Activated T-helper 1 cell treated with anti-CD3 and anti-CD28 coated beads, Interleukin-12 subunit alpha, Interleukin-12 subunit beta, Interleukin-2, Interleukin-4 antibody, amounts not matched to agents 30 ng/mL and 10 ng/mL and 1 ng/mL, durations not matched to agents 14 hours and 24 hours and 36 hours (primary cell): Measurements from ENCODE around the gene KRT86. TPM values are rescaled to one million over a fixed set of nuclear protein-coding genes. Genes with fewer than 3 reads are reported as not detected.
A peak's percentile ranks its signal among the peaks of the same experiment; 100 is the strongest.
"Not testable (repeated sequence)": the region's sequence is repeated elsewhere in the genome, so short reads cannot be mapped to it uniquely, and the experiment has no call there.

Experiments used
- DNase-seq: peaks from one replicate; pipeline ENCODE4 v3.0.0; 2021; ENCODE audit warnings: low spot score
- H3K27ac Mint-ChIP-seq: one replicate; pipeline ENCODE4 v1.8.0; 2021; ENCODE audit warnings: mild to moderate bottlenecking, mixed read lengths
- H3K27me3 Mint-ChIP-seq: one replicate; pipeline ENCODE4 v1.8.0; 2022; ENCODE audit warnings: mild to moderate bottlenecking, moderate library complexity, mixed read lengths; ENCODE audit not compliant: insufficient read depth
- H3K36me3 Mint-ChIP-seq: one replicate; pipeline ENCODE4 v1.8.0; 2021; ENCODE audit warnings: low read depth, mixed read lengths
- H3K4me1 Mint-ChIP-seq: one replicate; pipeline ENCODE4 v1.8.0; 2021; ENCODE audit warnings: low read depth, mixed read lengths
- H3K4me3 Mint-ChIP-seq: one replicate; pipeline ENCODE4 v1.8.0; 2021; ENCODE audit warnings: mild to moderate bottlenecking, moderate library complexity, mixed read lengths
- H3K9me3 Mint-ChIP-seq: one replicate; pipeline ENCODE4 v1.8.0; 2021; ENCODE audit warnings: mixed read lengths
- intact Hi-C: fragments of 100-400 bp; cut with micrococcal nuclease; formaldehyde crosslinking; loops from one replicate; pipeline ENCODE4 v1.15.1; 2024
- total RNA-seq: library from RNA; stranded (reverse); gene quantifications from 2 replicates; pipeline ENCODE4 v1.2.3, GENCODE V29; 2022

KRT86 gene
- total RNA-seq, 1 donor from 2014 or later: 0.73 TPM

GRCh38 chr12:52257922-52258321, 16.5 kb upstream of the KRT86 start:
- Mint-ChIP-seq H3K36me3 (peaks cover 40% of the 10 kb centered on the region), H3K4me1 (peaks cover 33% of the 10 kb centered on the region), H3K27me3 (peaks cover 52% of the 10 kb centered on the region)
- H3K27ac Mint-ChIP-seq, H3K4me3 Mint-ChIP-seq, intact Hi-C loops, H3K9me3 Mint-ChIP-seq, DNase-seq: not testable (repeated sequence)

GRCh38 chr12:52258335-52258901, 16.0 kb upstream of the KRT86 start:
- H3K36me3 Mint-ChIP-seq: peaks cover 35% of the 10 kb centered on the region
- peaks cover 28% of the 10 kb centered on the region for H3K4me1 Mint-ChIP-seq
- no peak overlapping the region for H3K4me3 Mint-ChIP-seq
- DNase-seq: no peak
- peaks cover 52% of the 10 kb centered on the region for H3K27me3 Mint-ChIP-seq
- intact Hi-C loops: no loop called here
- H3K27ac Mint-ChIP-seq: no peak overlapping the region
- no peaks in the 10 kb centered on the region for H3K9me3 Mint-ChIP-seq

GRCh38 chr12:52259657-52260243, 14.7 kb upstream of the KRT86 start:
- H3K9me3 Mint-ChIP-seq: no peaks in the 10 kb centered on the region
- intact Hi-C loops: no loop called here
- no peak overlapping the region for H3K27ac Mint-ChIP-seq
- H3K4me1 Mint-ChIP-seq: peaks cover 27% of the 10 kb centered on the region
- DNase-seq: no peak
- no peak overlapping the region for H3K4me3 Mint-ChIP-seq
- peaks cover 35% of the 10 kb centered on the region for H3K36me3 Mint-ChIP-seq
- peaks cover 55% of the 10 kb centered on the region for H3K27me3 Mint-ChIP-seq

- Mint-ChIP-seq H3K27me3 (peaks cover 51% of the 10 kb centered on the region), H3K4me1 (peaks cover 22% of the 10 kb centered on the region), H3K4me3 (no peak overlapping the region), H3K36me3 (peaks cover 33% of the 10 kb centered on the region), H3K9me3 (no peaks in the 10 kb centered on the region), H3K27ac (peak overlapping the region; percentile 72)
- DNase-seq: no peak
- intact Hi-C loops: no loop called here
These were observed 13.9 kb upstream of the KRT86 start for GRCh38 chr12:52260361-52261207.

- no peak overlapping the region for H3K27ac Mint-ChIP-seq
- peaks cover 46% of the 10 kb centered on the region for H3K27me3 Mint-ChIP-seq
- peaks cover 31% of the 10 kb centered on the region for H3K36me3 Mint-ChIP-seq
- no peaks in the 10 kb centered on the region for H3K9me3 Mint-ChIP-seq
- intact Hi-C loops: no loop called here
- no peak overlapping the region for H3K4me3 Mint-ChIP-seq
- peaks cover 17% of the 10 kb centered on the region for H3K4me1 Mint-ChIP-seq
- no peak for DNase-seq
These were observed 13.3 kb upstream of the KRT86 start for GRCh38 chr12:52261208-52261484.

GRCh38 chr12:52262286-52262685, 12.2 kb upstream of the KRT86 start:
- peaks cover 43% of the 10 kb centered on the region for H3K27me3 Mint-ChIP-seq

GRCh38 chr12:52263761-52264434, 10.5 kb upstream of the KRT86 start:
- DNase-seq: no peak
- peaks cover 33% of the 10 kb centered on the region for H3K27me3 Mint-ChIP-seq
- no peaks in the 10 kb centered on the region for H3K9me3 Mint-ChIP-seq
- no peak overlapping the region for H3K4me3 Mint-ChIP-seq
- H3K4me1 Mint-ChIP-seq: peaks cover 23% of the 10 kb centered on the region
- intact Hi-C loops: no loop called here
- no peak overlapping the region for H3K27ac Mint-ChIP-seq
- H3K36me3 Mint-ChIP-seq: peaks cover 26% of the 10 kb centered on the region

More at GRCh38 chr12:52262286-52262685, 12.2 kb upstream of the KRT86 start:
- H3K4me1 Mint-ChIP-seq: peaks cover 17% of the 10 kb centered on the region
- intact Hi-C loops: no loop called here
- H3K36me3 Mint-ChIP-seq: peaks cover 27% of the 10 kb centered on the region
- no peak for DNase-seq
- H3K4me3 Mint-ChIP-seq: no peak overlapping the region
- no peak overlapping the region for H3K27ac Mint-ChIP-seq
- no peaks in the 10 kb centered on the region for H3K9me3 Mint-ChIP-seq

- Mint-ChIP-seq H3K27ac (no peak overlapping the region), H3K4me3 (no peak overlapping the region), H3K36me3 (peaks cover 23% of the 10 kb centered on the region), H3K27me3 (peaks cover 28% of the 10 kb centered on the region), H3K4me1 (peaks cover 23% of the 10 kb centered on the region), H3K9me3 (no peaks in the 10 kb centered on the region)
- DNase-seq: no peak
- intact Hi-C loops: no loop called here
These were observed 10.0 kb upstream of the KRT86 start for GRCh38 chr12:52264435-52264825.

- DNase-seq: no peak
- H3K36me3 Mint-ChIP-seq: peaks cover 22% of the 10 kb centered on the region
- no peak overlapping the region for H3K4me3 Mint-ChIP-seq
- intact Hi-C loops: no loop called here
- H3K27ac Mint-ChIP-seq: no peak overlapping the region
- peaks cover 6% of the 10 kb centered on the region for H3K4me1 Mint-ChIP-seq
- H3K9me3 Mint-ChIP-seq: no peaks in the 10 kb centered on the region
- peaks cover 17% of the 10 kb centered on the region for H3K27me3 Mint-ChIP-seq
These were observed 7.9 kb upstream of the KRT86 start for GRCh38 chr12:52266514-52266913.

GRCh38 chr12:52267266-52267665, 7.2 kb upstream of the KRT86 start:
- Mint-ChIP-seq H3K4me1 (peaks cover 6% of the 10 kb centered on the region), H3K9me3 (no peaks in the 10 kb centered on the region), H3K36me3 (peaks cover 20% of the 10 kb centered on the region), H3K4me3 (no peak overlapping the region), H3K27ac (no peak overlapping the region), H3K27me3 (peaks cover 17% of the 10 kb centered on the region)
- no peak for DNase-seq
- intact Hi-C loops: no loop called here

- H3K4me3 Mint-ChIP-seq: no peak overlapping the region
- intact Hi-C loops: no loop called here
These were observed 6.7 kb upstream of the KRT86 start for GRCh38 chr12:52267699-52268098.

GRCh38 chr12:52268212-52268611, 6.2 kb upstream of the KRT86 start:
- Mint-ChIP-seq H3K4me3 (no peak overlapping the region), H3K27ac (no peak overlapping the region), H3K4me1 (peaks cover 6% of the 10 kb centered on the region), H3K9me3 (no peaks in the 10 kb centered on the region), H3K27me3 (peaks cover 21% of the 10 kb centered on the region), H3K36me3 (peaks cover 20% of the 10 kb centered on the region)
- no peak for DNase-seq
- intact Hi-C loops: no loop called here

More at GRCh38 chr12:52267699-52268098, 6.7 kb upstream of the KRT86 start:
- peaks cover 17% of the 10 kb centered on the region for H3K27me3 Mint-ChIP-seq
- DNase-seq: no peak
- H3K4me1 Mint-ChIP-seq: peaks cover 6% of the 10 kb centered on the region
- H3K27ac Mint-ChIP-seq: no peak overlapping the region
- no peaks in the 10 kb centered on the region for H3K9me3 Mint-ChIP-seq
- H3K36me3 Mint-ChIP-seq: peaks cover 20% of the 10 kb centered on the region

GRCh38 chr12:52270541-52271070, 3.8 kb upstream of the KRT86 start:
- no peak for DNase-seq
- Mint-ChIP-seq H3K4me1 (peaks cover 10% of the 10 kb centered on the region), H3K27ac (no peak overlapping the region), H3K27me3 (peaks cover 26% of the 10 kb centered on the region), H3K9me3 (no peaks in the 10 kb centered on the region), H3K36me3 (peaks cover 14% of the 10 kb centered on the region), H3K4me3 (no peak overlapping the region)
- intact Hi-C loops: no loop called here
